Progenitor cell of endocrine pancreas (in vitro differentiated cells): ENCODE measurements around the gene PAEP. TPM values are rescaled to one million over a fixed set of nuclear protein-coding genes. Genes with fewer than 3 reads are reported as not detected.

Experiments
- DNase-seq: peaks from one replicate; pipeline ENCODE4 v3.0.0; 2021; ENCODE audit warnings: low spot score; ENCODE audit not compliant: unreplicated experiment
- H3K27ac Mint-ChIP-seq: 2 replicates; pipeline ENCODE4 v1.8.0; 2021; ENCODE audit warnings: mild to moderate bottlenecking, moderate library complexity, mixed read lengths
- H3K27me3 Mint-ChIP-seq: 2 replicates; pipeline ENCODE4 v1.8.0; 2021; ENCODE audit warnings: mixed read lengths
- H3K36me3 Mint-ChIP-seq: 2 replicates; pipeline ENCODE4 v1.8.0; 2022; ENCODE audit warnings: mixed read lengths; ENCODE audit not compliant: insufficient read depth
- H3K4me1 Mint-ChIP-seq: 2 replicates; pipeline ENCODE4 v1.8.0; 2021; ENCODE audit warnings: low read depth, mixed read lengths
- H3K4me3 Mint-ChIP-seq: 2 replicates; pipeline ENCODE4 v1.8.0; 2021; ENCODE audit warnings: low read depth, mild to moderate bottlenecking, moderate library complexity, mixed read lengths
- H3K9me3 Mint-ChIP-seq: 2 replicates; pipeline ENCODE4 v1.8.0; 2021; ENCODE audit warnings: low read depth, mixed read lengths
- CTCF ChIP-seq: fragments of 200-600 bp; sonication (generic); IDR thresholded peaks from one replicate; pipeline ENCODE4 v1.5.0; 2021; ENCODE audit warnings: antibody characterized with exemption, mild to moderate bottlenecking; ENCODE audit not compliant: unreplicated experiment
- total RNA-seq: library from RNA; stranded (reverse); gene quantifications from 2 replicates; pipeline ENCODE4 v1.2.1, GENCODE V29; 2021

PAEP gene
- total RNA-seq, 1 donor from 2014 or later: not detected

- H3K36me3 Mint-ChIP-seq: no peaks in the 10 kb centered on the region
- no peak for DNase-seq
- H3K27ac Mint-ChIP-seq: no peak overlapping the region
- no peak for TF ChIP-seq CTCF
- H3K4me1 Mint-ChIP-seq: no peaks in the 10 kb centered on the region
- H3K9me3 Mint-ChIP-seq: no peaks in the 10 kb centered on the region
- H3K27me3 Mint-ChIP-seq: peaks cover 12% of the 10 kb centered on the region
- no peak overlapping the region for H3K4me3 Mint-ChIP-seq
These were observed 23.4 kb downstream of the PAEP start for GRCh38 chr9:135584934-135585333.

DNA sequence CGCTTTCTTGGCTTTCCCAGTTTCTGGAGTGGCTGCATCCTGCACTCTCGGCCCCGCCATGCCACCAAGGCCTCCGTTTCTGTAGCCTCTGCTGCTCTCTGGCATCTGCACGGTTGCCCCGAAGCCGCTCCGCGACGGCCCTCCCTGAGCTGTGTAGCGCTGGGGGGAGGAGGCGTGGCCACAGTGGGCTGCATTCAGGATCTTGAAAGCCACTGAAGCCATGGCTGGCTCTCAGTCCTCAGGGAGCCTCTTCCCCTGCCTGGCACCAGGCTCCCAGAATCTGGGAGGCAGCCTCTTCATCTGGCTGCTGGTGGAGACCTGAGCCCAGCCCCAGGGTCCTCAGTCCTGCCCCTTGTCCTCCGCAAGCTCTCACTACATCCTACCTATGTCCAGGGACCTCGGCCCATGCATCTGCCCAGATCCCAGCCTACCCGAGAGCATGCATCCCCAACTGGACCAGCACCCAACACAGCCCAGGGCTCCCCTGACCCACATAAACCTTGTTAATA is 25.1 kb downstream of the PAEP start:
- H3K27ac Mint-ChIP-seq: no peak overlapping the region
- peaks cover 10% of the 10 kb centered on the region for H3K27me3 Mint-ChIP-seq
- no peaks in the 10 kb centered on the region for H3K9me3 Mint-ChIP-seq
- no peak for DNase-seq
- no peaks in the 10 kb centered on the region for H3K36me3 Mint-ChIP-seq
- no peak overlapping the region for H3K4me3 Mint-ChIP-seq
- no peaks in the 10 kb centered on the region for H3K4me1 Mint-ChIP-seq
- TF ChIP-seq CTCF: no peak

DNA sequence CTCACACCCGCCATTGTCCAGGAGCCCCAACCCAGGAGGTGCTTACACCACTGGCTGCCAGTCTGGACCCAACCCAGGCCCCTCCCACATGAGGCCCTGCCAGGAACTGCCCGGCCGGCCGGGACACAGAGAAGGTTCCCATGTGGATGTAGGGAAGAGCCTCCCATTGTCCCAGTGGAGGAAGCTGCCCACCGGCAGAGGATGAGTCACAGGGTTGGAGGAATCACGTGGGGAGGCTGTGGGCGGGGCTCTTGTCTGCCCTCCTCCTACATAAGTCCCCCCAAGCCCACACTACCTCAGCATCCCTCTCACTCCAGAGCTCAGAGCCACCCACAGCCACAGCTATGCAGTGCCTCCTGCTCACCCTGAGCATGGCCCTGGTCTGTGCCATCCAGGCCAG is 26.1 kb downstream of the PAEP start:
- no peak for DNase-seq

DNA sequence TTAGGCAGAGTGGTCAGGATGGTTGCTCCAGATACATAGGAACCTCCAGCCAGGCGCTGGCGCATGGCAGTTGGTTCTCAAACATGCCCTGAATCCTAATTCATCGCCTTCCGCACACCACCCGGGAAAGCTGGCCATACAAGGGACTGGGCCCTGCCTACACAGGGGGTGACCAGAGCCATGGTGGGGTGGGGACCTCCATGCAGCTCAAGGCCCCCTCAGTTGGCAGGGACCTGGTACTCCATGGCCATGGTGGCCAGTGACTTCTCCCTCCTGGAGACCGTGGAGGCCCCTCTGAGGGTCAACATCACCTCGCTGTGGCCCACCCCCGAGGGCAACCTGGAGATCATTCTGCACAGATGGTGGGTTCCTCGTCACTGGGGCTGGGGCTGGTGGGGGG is 26.8 kb downstream of the PAEP start:
- no peak for DNase-seq
- Mint-ChIP-seq H3K4me1 (no peaks in the 10 kb centered on the region), H3K36me3 (no peaks in the 10 kb centered on the region), H3K27ac (no peak overlapping the region), H3K27me3 (peaks cover 4% of the 10 kb centered on the region), H3K9me3 (no peaks in the 10 kb centered on the region), H3K4me3 (no peak overlapping the region)
- no peak for TF ChIP-seq CTCF

More for the DNA sequence above, 26.1 kb downstream of the PAEP start:
- no peaks in the 10 kb centered on the region for H3K4me1 Mint-ChIP-seq
- no peaks in the 10 kb centered on the region for H3K36me3 Mint-ChIP-seq
- no peak for TF ChIP-seq CTCF
- H3K4me3 Mint-ChIP-seq: no peak overlapping the region
- H3K27ac Mint-ChIP-seq: no peak overlapping the region
- H3K27me3 Mint-ChIP-seq: peaks cover 4% of the 10 kb centered on the region
- no peaks in the 10 kb centered on the region for H3K9me3 Mint-ChIP-seq

DNA sequence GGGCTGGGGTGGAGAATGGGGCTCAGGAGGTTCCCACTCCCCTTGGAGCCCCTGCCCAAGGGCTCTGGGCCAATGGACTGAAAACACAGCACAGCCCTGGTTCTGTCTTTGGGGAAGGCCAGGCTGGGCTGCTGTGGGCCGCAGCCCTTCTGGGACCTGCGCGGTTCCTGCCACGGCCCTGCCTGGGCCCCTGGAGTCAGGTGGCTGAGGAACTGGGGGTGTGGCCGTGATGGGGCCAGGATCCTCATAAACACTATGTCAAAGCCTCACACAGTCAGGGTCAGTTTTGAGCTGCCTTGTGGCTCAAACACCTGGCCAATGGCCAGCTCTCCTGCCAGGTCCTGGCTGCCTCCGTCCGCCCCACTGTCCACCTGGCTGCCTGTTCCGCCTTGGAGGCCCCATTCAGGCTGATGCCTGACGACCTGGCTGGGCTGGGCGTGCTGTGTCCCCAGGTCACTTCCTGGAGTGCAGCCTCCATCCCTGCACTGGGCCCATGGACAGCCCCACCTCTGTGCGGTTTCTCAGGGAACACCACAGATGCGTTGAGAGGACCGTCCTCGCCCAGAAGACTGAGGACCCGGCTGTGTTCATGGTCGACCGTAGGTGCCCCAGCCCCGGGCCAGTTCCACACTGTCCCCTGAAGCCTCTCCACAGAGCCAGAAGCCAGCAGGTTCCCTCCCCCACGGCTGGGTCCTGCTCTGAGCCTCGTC is 27.5 kb downstream of the PAEP start:
- DNase-seq: no peak
- Mint-ChIP-seq H3K27me3 (peaks cover 7% of the 10 kb centered on the region), H3K4me1 (no peaks in the 10 kb centered on the region), H3K9me3 (no peaks in the 10 kb centered on the region), H3K36me3 (no peaks in the 10 kb centered on the region), H3K27ac (no peak overlapping the region), H3K4me3 (no peak overlapping the region)
- TF ChIP-seq CTCF: no peak
